Stimulated activated CD8-positive, alpha-beta memory T cell treated with anti-CD3 and anti-CD28 coated beads, Interleukin-2, amount 100 ng/mL, for 1 hour (primary cell): ENCODE data around the gene SHROOM3.
"Not testable (repeated sequence)": the region's sequence is repeated elsewhere in the genome, so short reads cannot be mapped to it uniquely, and the experiment has no call there.

Experiments used
- DNase-seq, 2 donors: peaks; one replicate each; pipeline ENCODE4 v3.0.0-alpha.2; 2020; ENCODE audit warnings: low read depth in 2 of 2

The SHROOM3 gene

DNA sequence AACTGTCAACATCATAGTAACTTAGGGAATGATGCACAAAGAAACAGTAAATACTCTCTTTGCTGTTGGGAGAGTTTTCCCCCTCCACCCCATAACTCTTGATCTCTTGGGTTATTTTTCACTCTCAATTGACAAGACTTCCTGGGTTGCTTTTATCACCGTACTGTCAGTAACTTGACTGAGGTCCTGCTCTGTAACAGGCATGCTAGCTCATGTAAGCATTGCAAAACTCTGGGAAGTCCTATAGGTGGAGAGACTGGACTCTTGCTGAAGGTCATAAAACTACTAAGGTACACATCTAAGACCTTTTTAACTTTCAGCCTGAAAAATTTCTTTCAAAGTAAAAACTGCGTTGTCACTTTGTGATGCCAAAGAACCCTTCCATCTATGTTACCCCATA, 10.9 kb downstream of the SHROOM3 start:
- DNase-seq = no peak

DNA sequence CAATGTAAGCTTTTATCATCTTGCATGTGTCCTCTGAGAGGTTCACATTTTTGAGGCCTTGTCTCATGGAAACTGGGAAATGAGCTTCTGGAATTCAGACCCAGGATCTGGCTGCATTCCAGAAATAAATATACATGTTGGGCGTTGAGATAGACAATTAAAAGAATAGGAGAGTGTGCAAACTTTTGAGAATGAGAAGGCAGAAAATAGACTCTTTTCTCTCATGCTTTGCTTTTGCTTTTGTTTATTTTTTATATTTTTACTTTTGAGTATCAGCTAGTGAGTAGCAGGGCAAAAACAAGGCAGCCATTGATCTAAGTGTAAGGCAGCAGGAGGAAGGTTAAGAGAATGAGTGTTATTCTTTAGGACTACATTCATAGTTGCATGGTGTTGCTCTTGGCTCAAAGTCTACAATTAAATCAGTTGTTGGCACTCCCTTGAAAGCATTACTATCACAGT, 12.4 kb downstream of the SHROOM3 start:
- no peak for DNase-seq

DNA sequence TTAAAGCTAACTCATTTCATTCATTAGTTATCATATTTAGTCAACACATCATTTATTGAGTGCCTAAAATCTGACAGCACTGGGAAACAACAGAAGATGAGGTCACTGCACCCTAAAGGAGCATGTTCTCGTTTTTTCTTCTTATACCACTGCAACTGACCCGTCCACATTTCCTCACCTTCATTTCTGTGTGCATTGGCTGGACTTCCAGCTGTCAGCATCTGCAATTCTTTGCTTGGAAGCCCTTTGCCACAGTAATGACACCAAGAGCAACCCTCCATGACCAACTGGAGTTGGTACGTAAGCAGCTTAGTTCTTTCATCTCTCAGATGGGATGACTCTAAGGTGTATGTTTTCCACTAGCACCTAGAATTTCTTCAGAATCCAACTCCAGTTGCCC, 13.2 kb downstream of the SHROOM3 start:
- DNase-seq = no peak

DNA sequence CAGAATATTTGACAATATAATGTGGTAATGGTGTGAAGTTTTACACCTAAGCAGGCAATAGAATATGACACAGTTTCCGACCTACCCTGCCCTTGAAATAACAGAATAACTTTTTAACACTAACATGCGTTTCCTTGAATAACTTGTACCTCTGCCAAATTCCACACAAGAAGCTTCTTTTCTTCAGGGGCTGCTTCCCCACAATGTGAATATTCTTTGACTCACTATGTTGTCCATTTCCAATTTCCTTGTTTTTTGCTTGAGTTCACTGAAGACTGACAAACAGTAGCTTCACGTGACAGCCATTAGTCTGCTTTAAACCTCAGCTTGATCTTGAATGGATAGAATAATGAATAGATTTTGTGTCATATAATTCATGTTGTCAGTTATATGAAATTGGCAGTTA, 14.3 kb downstream of the SHROOM3 start:
- DNase-seq = no peak

- DNase-seq = no peak
Observed at GRCh38 chr4:76449833-76450232, 14.8 kb downstream of the SHROOM3 start.

- no peak for DNase-seq
Observed at GRCh38 chr4:76453232-76453631, 18.2 kb downstream of the SHROOM3 start.

DNA sequence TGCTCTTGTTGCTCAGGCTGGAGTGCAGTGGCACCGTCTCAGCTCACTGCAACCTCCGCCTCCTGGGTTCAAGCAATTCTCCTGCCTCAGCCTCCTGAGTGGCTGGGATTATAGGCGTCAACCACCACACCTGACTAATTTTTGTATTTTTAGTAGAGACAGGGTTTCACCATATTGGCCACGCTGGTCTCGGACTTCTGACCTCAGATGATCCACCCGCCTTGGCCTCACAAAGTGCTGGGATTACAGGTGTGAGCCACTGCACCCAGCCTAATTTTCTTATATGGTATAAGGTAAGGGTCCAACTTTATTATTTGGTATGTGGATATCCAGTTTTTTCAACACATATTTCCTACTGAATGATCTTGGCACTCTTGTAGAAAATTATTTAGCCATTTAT, 19.0 kb downstream of the SHROOM3 start:
- DNase-seq = not testable (repeated sequence)

DNA sequence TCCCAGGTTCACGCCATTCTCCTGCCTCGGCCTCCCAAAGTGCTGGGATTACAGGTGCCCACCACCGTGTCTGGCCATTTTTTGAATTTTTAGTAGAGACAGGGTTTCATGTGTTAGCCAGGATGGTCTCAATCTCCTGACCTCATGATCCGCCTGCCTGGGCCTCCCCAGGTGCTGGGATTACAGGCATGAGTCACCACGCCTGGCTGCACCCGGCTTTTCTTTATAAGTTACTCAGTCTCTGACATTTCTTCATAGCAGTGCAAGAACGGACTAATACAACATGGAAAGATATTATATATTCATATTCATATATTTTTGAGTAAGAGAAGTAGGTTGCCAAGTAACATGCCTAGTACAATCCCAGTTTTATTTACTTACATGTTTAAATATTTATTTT, 22.9 kb downstream of the SHROOM3 start:
- no peak for DNase-seq

- no peak for DNase-seq
Observed at GRCh38 chr4:76458297-76458696, 23.3 kb downstream of the SHROOM3 start.

GRCh38 chr4:76458825-76459224, 23.8 kb downstream of the SHROOM3 start:
- DNase-seq = no peak

DNA sequence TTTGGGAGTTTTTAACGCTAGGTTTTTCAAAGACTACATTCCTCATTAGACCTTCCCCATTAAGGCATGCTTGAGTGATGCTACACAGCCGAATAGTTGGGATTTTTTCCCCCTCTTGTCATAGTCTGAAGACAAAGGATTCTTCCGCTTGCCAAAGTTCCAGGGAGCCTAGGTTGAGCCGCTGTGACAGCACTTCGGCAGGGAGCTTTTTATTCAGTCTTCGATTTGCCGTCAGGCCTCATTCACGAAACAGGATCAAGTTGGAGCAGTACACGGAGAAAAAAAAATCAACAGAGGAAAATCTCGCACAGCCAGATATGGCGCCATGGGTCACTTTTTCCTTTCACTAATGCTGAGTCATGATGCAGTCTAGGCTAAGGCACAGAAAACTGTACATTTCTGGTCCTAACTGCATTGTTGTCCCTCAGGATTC, 24.3 kb downstream of the SHROOM3 start:
- no peak for DNase-seq

DNA sequence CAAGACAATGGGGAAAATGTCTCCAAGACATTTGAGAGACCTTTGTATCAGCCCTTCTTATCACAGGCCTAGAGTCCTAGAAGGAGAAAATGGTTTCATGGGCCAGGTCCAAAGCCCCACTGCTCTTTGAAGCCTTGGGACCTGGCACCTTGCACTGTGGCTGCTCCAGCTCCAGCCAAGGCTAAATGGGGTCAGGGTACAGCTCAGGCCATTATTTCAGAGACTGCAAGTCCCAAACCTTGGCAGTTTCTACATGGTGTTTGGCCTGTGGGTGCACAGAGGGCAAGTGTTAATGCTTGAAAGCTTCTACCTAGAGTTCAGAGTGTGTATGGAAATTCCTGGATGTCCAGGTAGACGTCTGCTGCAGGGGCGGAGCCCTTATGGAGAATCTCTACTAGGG, 28.5 kb downstream of the SHROOM3 start:
- no peak for DNase-seq

DNA sequence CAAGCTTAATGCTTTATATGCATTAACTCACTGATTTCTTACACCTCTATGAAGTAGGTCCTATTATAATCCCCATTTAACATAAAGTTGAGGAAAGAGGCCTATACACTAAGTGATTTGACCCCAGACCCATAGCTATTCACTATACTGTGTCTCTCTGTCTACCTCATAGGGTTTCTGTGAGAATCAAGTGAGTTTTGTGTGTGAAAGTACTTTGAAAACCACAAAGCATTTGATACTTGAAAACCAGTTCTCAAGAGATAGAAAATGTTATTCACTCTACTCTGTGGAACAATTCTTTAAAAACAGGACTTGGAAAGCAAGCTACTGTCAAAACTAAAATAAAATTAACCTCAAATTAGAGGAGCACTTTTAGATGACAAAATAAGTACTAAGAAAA, 35.0 kb downstream of the SHROOM3 start:
- DNase-seq = no peak

DNA sequence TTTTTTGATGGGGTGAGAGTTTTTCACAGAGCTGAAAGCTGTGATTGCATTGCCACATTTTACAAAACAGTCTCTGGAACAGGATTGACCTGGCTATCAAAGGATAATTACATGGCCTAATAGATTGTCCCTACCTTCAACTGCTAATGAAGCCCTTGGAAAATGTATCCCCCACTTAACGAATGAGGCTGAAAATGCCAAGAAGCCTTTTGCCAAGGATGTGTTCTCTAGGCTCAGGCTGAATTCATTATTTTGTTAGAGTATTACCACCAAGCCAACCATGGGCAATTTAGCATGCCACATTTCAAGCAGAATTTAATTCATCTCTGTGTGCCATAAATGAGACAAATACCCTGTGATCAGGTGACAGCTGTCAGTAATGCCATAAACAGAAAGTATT, 35.5 kb downstream of the SHROOM3 start:
- no peak for DNase-seq

- DNase-seq = no peak
Observed at GRCh38 chr4:76476571-76476970, 41.5 kb downstream of the SHROOM3 start.

DNA sequence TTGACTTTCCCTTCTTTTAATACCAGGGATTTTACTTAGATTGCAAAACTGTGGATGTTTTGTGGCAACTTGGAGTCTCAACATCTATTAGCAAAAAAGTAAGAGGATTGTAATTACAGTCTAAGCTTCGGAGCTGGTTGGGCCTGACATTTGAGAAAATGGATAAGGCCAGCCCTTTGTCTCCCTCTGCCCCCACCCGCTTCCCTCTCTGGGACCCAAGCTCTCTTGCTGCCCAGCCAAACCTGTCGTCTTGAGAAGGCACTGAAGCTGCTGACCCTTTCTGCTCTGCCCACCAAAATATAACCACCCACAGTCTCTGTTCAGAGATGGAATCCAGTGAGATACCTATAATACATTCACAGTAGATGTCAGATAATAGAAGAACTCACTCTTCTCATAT, 49.6 kb downstream of the SHROOM3 start:
- DNase-seq = no peak

- DNase-seq = no peak
Observed at GRCh38 chr4:76485450-76485849, 50.4 kb downstream of the SHROOM3 start.

DNA sequence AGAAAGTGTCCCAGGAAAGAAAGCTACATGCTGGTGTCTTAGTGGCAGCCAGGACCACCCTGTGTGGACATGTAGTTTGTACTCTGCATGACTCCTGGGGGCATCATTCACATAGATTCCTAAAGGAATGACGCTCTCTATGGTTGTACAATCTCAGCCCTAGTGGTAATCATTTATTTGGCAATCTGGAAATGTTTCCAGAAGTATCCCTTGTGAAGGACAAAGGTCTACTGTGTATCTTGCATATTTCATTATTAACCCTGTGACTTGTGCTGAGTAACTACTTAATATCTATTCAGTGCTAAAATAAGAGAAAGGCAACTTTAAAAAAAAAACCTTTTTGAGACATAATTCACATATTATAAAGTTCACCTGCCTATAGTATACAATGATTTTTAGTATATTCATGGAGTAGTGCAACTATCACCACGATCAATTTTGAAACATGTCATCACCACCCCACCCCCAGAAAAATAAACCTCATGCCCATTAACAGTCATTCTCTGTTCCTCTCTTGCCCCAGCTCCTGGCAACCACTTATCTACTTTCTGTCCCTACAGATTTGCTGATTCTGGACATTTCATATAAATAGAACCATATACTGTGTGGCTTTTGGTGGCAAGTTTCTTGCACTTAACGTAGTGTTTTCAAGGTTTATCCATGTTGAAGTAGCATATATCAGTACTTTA, 51.7 kb downstream of the SHROOM3 start:
- DNase-seq = no peak

- no peak for DNase-seq
Observed at GRCh38 chr4:76487621-76488020, 52.6 kb downstream of the SHROOM3 start.

DNA sequence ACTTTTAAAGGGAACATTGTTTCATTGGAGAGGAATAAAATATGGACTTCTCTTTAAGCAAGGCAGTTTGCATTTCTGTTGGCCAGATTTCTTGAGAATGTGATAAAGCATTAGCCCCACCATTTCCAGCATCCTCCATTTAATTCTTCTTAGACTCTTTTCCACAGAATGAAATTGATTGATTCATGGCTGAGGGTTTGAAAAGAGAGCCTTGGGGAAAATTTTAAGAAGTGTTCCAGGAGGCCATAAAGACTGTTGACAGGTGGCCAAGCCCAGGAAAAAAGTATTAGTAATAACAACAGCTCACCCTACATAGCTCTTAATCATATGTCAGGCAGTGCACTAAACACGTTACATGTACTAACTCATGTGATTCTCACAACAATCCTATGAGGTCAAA, 53.4 kb downstream of the SHROOM3 start:
- DNase-seq = no peak

DNA sequence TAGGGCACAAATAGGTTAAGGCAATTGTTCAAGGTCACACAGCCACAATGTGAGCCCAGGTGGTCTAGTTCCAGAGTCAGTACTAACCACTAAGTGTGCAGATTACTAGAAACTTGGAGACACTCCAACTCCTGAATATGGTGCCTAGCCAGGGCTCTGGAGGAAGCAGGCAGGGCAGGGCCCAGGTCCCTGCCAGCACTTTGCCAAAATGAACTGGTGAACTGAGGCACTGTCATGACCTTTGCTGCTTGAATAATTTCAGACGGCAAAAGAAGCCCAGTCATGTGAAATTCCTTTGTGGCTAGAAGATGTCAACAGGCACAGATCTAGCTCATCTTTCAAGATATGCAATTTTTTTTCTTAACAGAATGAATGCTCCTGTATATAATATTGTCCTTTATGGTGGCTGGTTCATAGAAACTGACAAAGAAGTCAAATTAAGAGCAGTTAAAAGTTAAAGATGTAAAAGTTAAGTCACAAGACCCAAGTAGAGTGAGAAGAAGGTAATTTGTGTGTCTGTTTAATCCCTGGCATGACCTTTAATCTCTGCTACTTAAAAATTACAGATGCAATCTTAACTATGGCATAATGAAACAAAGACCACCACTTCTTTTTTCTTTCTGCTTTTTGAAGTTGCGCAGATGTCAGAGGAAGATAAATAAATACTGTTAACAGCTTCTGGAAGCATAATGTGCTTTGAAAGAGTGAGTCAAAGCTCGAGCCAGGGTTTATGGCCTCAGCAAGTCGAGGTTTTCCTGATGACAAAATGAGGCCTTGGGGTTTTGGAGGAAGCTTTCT, 54.1 kb downstream of the SHROOM3 start:
- DNase-seq = no peak

- no peak for DNase-seq
Observed at GRCh38 chr4:76489686-76490161, 54.7 kb downstream of the SHROOM3 start.

DNA sequence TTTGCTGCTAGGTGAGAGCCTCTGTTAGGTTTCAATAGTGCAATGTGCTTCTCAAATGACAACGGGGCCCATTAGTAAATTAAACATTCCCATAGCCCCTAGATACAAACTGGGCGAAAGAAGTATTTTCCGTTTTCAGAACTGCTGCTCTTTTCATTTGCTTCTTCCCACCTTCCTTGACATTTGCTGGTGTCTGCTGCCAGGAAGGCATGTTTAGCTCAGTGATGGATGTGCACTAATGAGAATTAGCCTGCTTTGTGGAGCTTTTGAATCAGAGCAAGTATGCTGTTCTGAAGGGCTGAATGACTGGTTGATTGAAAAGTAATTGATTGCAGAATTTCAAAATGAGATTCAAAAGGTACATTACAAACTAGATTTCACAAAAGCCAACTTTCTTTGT, 57.0 kb downstream of the SHROOM3 start:
- no peak for DNase-seq
